Psoas muscle (tissue), 8 donors: ENCODE measurements around the gene RAP1A. TPM values are rescaled to one million over a fixed set of nuclear protein-coding genes. Genes with fewer than 3 reads are reported as not detected.
A peak's percentile ranks its signal among the peaks of the same experiment; 100 is the strongest.

ENCODE experiments used
- ATAC-seq, 4 donors: fragments of 200-7000 bp; cut with Tn5 transposase; one replicate each; pipeline ENCODE4 v1.9.1; 2020; ENCODE audit warnings: moderate library complexity in 3 of 4, mild to moderate bottlenecking in 2 of 4
- DNase-seq, 2 donors: peaks; one replicate each; pipeline ENCODE4 v3.0.0-alpha.2; 2020
- H3K27ac ChIP-seq: fragments of 200-600 bp; one replicate; pipeline ENCODE4 v1.8.0; 2022
- H3K27me3 ChIP-seq, 3 donors: fragments of 200-600 bp in 1 of 3; one replicate each; pipeline versions ENCODE4 v1.6.1 to v1.8.0; 2013 to 2022; ENCODE audit warnings: low read length in 2 of 3, mild to moderate bottlenecking in 2 of 3, moderate library complexity in 1 of 3; ENCODE audit not compliant: insufficient read depth in 3 of 3
- H3K36me3 ChIP-seq, 2 donors: fragments of 200-600 bp in 1 of 2; one replicate each; pipeline versions ENCODE4 v1.6.1 to v1.8.0; 2013 to 2022; ENCODE audit warnings: low read depth in 1 of 2, mild to moderate bottlenecking in 1 of 2, moderate library complexity in 1 of 2; ENCODE audit not compliant: insufficient read depth in 1 of 2
- H3K4me1 ChIP-seq: fragments of 200-600 bp; one replicate; pipeline ENCODE4 v1.8.0; 2022
- H3K4me3 ChIP-seq: fragments of 200-600 bp; one replicate; pipeline ENCODE4 v1.8.0; 2022; ENCODE audit warnings: mild to moderate bottlenecking
- H3K9me3 ChIP-seq: fragments of 200-600 bp; one replicate; pipeline ENCODE4 v1.8.0; 2022
- CTCF ChIP-seq: fragments of 200-600 bp; IDR thresholded peaks from one replicate; pipeline ENCODE4 v1.8.0; 2022; ENCODE audit warnings: antibody characterized with exemption
- WGBS, 3 donors: extraction: QIAGEN DNeasy Blood & Tissue Kit; methylation state at CpG; one replicate each; pipeline versions ENCODE4 v1.1.6 to v1.1.7; 2013; 5-methylcytosine and 5-hydroxymethylcytosine counted together
- intact Hi-C, 2 donors: fragments of 100-400 bp; cut with DNase I; formaldehyde crosslinking; loops; one replicate each; pipeline versions ENCODE4 v1.11.0 to v1.14.2; 2022
- polyA plus RNA-seq, 3 donors: library from polyadenylated mRNA; stranded (reverse); fragments of 200-250 nt; gene quantifications; one replicate each; pipeline ENCODE4 v1.2.3, GENCODE V29; 2013
- total RNA-seq, 4 donors: library from RNA; stranded (reverse); fragmentation: NEBNext Ultra II Directional in 2 of 4; extraction: Animal tissue kit (Norgen Biotek cat#: 25700) in 2 of 4; gene quantifications; one replicate each; pipeline versions ENCODE4 v1.2.1 to v1.2.4, GENCODE V29; 2021 to 2023
- donor health status: healthy with polysubstance abuse.
- donor health status: DM: no; HTN: no; CAD: no; lungs with moderate emphysema.
- donor health status: Bipolar disorder and iron deficiency.
- donor health status: healthy.
- donor health status: DM: yes; HTN: yes; CAD: no.
- donor health status: DM: no; HTN: no; CAD: no.
- donor health status: DM: no; HTN: no; CAD: no.
- donor health status: DM: yes; HTN: yes; CAD: no.

RAP1A gene
- total and polyA plus RNA-seq, 7 donors = 63.6 to 235 (median 76.6) TPM

GRCh38 chr1:111643097-111643496, 23.5 kb downstream of the RAP1A start:
- ATAC-seq = no peak
- no peaks in the 10 kb centered on the region for H3K27me3 ChIP-seq
- H3K4me3 ChIP-seq = no peak overlapping the region
- no peaks in the 10 kb centered on the region for H3K4me1 ChIP-seq
- no peak for TF ChIP-seq CTCF
- WGBS, 3 donors = 81 to 95% (median 83%) methylated on average over 2 of the region's 2 CpGs
- no peak overlapping the region for H3K27ac ChIP-seq
- no peaks in the 10 kb centered on the region for H3K9me3 ChIP-seq
- no peak for DNase-seq
- H3K36me3 ChIP-seq = no peaks in the 10 kb centered on the region
- intact Hi-C loops = no loop called here

GRCh38 chr1:111643696-111644095, 24.1 kb downstream of the RAP1A start:
- no peaks in the 10 kb centered on the region for H3K27me3 ChIP-seq
- no peaks in the 10 kb centered on the region for H3K9me3 ChIP-seq
- no peak overlapping the region for H3K4me3 ChIP-seq
- no peak overlapping the region for H3K27ac ChIP-seq
- no peak for DNase-seq
- ATAC-seq = no peak
- no peak for TF ChIP-seq CTCF
- intact Hi-C loops = no loop called here
- H3K36me3 ChIP-seq = peaks cover 0 to 4% of the 10 kb centered on the region in 2 donors
- H3K4me1 ChIP-seq = no peaks in the 10 kb centered on the region
- 97 to 99% (median 98%) methylated on average over 3 of the region's 3 CpGs for WGBS, 3 donors

- ATAC-seq = no peak
- peaks cover 0 to 4% of the 10 kb centered on the region in 2 donors for H3K36me3 ChIP-seq
- H3K4me1 ChIP-seq = peaks cover 3% of the 10 kb centered on the region
- TF ChIP-seq CTCF = no peak
- intact Hi-C loops = no loop called here
- H3K27ac ChIP-seq = no peak overlapping the region
- no peaks in the 10 kb centered on the region for H3K27me3 ChIP-seq
- no peak for DNase-seq
- WGBS, 3 donors = 86 to 100% (median 98%) methylated on average over 1 of the region's 1 CpG
- H3K9me3 ChIP-seq = no peaks in the 10 kb centered on the region
- H3K4me3 ChIP-seq = no peak overlapping the region
These were observed 24.9 kb downstream of the RAP1A start for GRCh38 chr1:111644506-111644905.

GRCh38 chr1:111647736-111648135, 28.1 kb downstream of the RAP1A start:
- Histone ChIP-seq H3K36me3 (peaks cover 0 to 4% of the 10 kb centered on the region in 2 donors), H3K4me3 (no peak overlapping the region), H3K27ac (no peak overlapping the region), H3K9me3 (no peaks in the 10 kb centered on the region), H3K27me3 (no peaks in the 10 kb centered on the region), H3K4me1 (peaks cover 3% of the 10 kb centered on the region)
- no peak for TF ChIP-seq CTCF
- WGBS, 3 donors = 90 to 93% (median 90%) methylated on average over 1 of the region's 1 CpG
- ATAC-seq (no peak), DNase-seq (no peak)
- intact Hi-C loops = no loop called here

- WGBS, 3 donors = 65 to 73% (median 70%) methylated on average over 7 of the region's 7 CpGs
- no peak overlapping the region for H3K27ac ChIP-seq
- peak in 1 of 4 donors; percentile 29 for ATAC-seq
- no peak overlapping the region for H3K4me3 ChIP-seq
- no peaks in the 10 kb centered on the region for H3K27me3 ChIP-seq
- intact Hi-C loops = no loop called here
- peaks cover 3% of the 10 kb centered on the region for H3K4me1 ChIP-seq
- H3K36me3 ChIP-seq = peaks cover 0 to 4% of the 10 kb centered on the region in 2 donors
- H3K9me3 ChIP-seq = no peaks in the 10 kb centered on the region
- TF ChIP-seq CTCF = no peak
- DNase-seq = peak in 1 of 2 donors; percentile 36
These were observed 29.2 kb downstream of the RAP1A start for GRCh38 chr1:111648806-111649205.
